ENCODE results near the gene GIMAP8.
"Not testable (repeated sequence)": the region's sequence is repeated elsewhere in the genome, so short reads cannot be mapped to it uniquely, and the experiment has no call there.

Gene GIMAP8

GRCh38 chr7:150487625-150488024 is 37.2 kb downstream of the GIMAP8 start:
- DNase-seq = no peak
- in situ Hi-C loops (cut with MboI; ENCODE audit: low pct_unique_long_range_greater_than_20kb, low sequenced_read_pairs) = no loop called here

GRCh38 chr7:150489782-150490181 is 39.4 kb downstream of the GIMAP8 start:
- DNase-seq = no peak

GRCh38 chr7:150493442-150493841 is 43.0 kb downstream of the GIMAP8 start:
- in situ Hi-C loops (cut with MboI; ENCODE audit: low pct_unique_long_range_greater_than_20kb, low sequenced_read_pairs) = not testable (repeated sequence)

More at GRCh38 chr7:150489782-150490181, 39.4 kb downstream of the GIMAP8 start:
- in situ Hi-C loops (cut with MboI; ENCODE audit: low pct_unique_long_range_greater_than_20kb, low sequenced_read_pairs) = no loop called here

GRCh38 chr7:150502519-150502918 is 52.1 kb downstream of the GIMAP8 start:
- peak; percentile 28 for DNase-seq

More at GRCh38 chr7:150493442-150493841, 43.0 kb downstream of the GIMAP8 start:
- DNase-seq = not testable (repeated sequence)

GRCh38 chr7:150503155-150503554 is 52.7 kb downstream of the GIMAP8 start:
- no peak for DNase-seq

More at GRCh38 chr7:150502519-150502918, 52.1 kb downstream of the GIMAP8 start:
- in situ Hi-C loops (cut with MboI; ENCODE audit: low pct_unique_long_range_greater_than_20kb, low sequenced_read_pairs) = no loop called here

GRCh38 chr7:150503581-150503980 is 53.2 kb downstream of the GIMAP8 start:
- DNase-seq = no peak
- in situ Hi-C loops (cut with MboI; ENCODE audit: low pct_unique_long_range_greater_than_20kb, low sequenced_read_pairs) = no loop called here

More at GRCh38 chr7:150503155-150503554, 52.7 kb downstream of the GIMAP8 start:
- in situ Hi-C loops (cut with MboI; ENCODE audit: low pct_unique_long_range_greater_than_20kb, low sequenced_read_pairs) = no loop called here

- in situ Hi-C loops (cut with MboI; ENCODE audit: low pct_unique_long_range_greater_than_20kb, low sequenced_read_pairs) = no loop called here
- no peak for DNase-seq
Observed at GRCh38 chr7:150507947-150508602, 57.6 kb downstream of the GIMAP8 start.

- in situ Hi-C loops (cut with MboI; ENCODE audit: low pct_unique_long_range_greater_than_20kb, low sequenced_read_pairs) = no loop called here
- DNase-seq = no peak
Observed at GRCh38 chr7:150511048-150511447, 60.6 kb downstream of the GIMAP8 start.

- in situ Hi-C loops (cut with MboI; ENCODE audit: low pct_unique_long_range_greater_than_20kb, low sequenced_read_pairs) = no loop called here
- no peak for DNase-seq
Observed at GRCh38 chr7:150513758-150514157, 63.3 kb downstream of the GIMAP8 start.

- no peak for DNase-seq
- in situ Hi-C loops (cut with MboI; ENCODE audit: low pct_unique_long_range_greater_than_20kb, low sequenced_read_pairs) = no loop called here
Observed at GRCh38 chr7:150514748-150515222, 64.4 kb downstream of the GIMAP8 start, which contains the start of gene GIMAP7. Gene GIMAP7, plus strand, starts transcription at chr7:150514872. Its CDS starts 5,103 bp downstream, at chr7:150519975.

- DNase-seq = no peak
- in situ Hi-C loops (cut with MboI; ENCODE audit: low pct_unique_long_range_greater_than_20kb, low sequenced_read_pairs) = no loop called here
Observed at GRCh38 chr7:150515248-150516147, 65.1 kb downstream of the GIMAP8 start.

- in situ Hi-C loops (cut with MboI; ENCODE audit: low pct_unique_long_range_greater_than_20kb, low sequenced_read_pairs) = no loop called here
- DNase-seq = no peak
Observed at GRCh38 chr7:150516956-150517745, 66.7 kb downstream of the GIMAP8 start.

GRCh38 chr7:150519310-150519709 is 68.9 kb downstream of the GIMAP8 start:
- in situ Hi-C loops (cut with MboI; ENCODE audit: low pct_unique_long_range_greater_than_20kb, low sequenced_read_pairs) = no loop called here
- no peak for DNase-seq

- in situ Hi-C loops (cut with MboI; ENCODE audit: low pct_unique_long_range_greater_than_20kb, low sequenced_read_pairs) = no loop called here
- no peak for DNase-seq
Observed at GRCh38 chr7:150520145-150520544, 69.7 kb downstream of the GIMAP8 start.

GRCh38 chr7:150522931-150523330 is 72.5 kb downstream of the GIMAP8 start:
- DNase-seq; in situ Hi-C loops (cut with MboI; ENCODE audit: low pct_unique_long_range_greater_than_20kb, low sequenced_read_pairs): not testable (repeated sequence)

GRCh38 chr7:150524018-150524417 is 73.6 kb downstream of the GIMAP8 start:
- in situ Hi-C loops (cut with MboI; ENCODE audit: low pct_unique_long_range_greater_than_20kb, low sequenced_read_pairs) = no loop called here
- no peak for DNase-seq
